Neural cell (in vitro differentiated cells): Measurements from ENCODE around the gene LRFN5. TPM values are rescaled to one million over a fixed set of nuclear protein-coding genes. Genes with fewer than 3 reads are reported as not detected.

Source experiments
- H2AFZ ChIP-seq: fragments of 200-600, 300-800 bp; sonication (generic), shearing (Covaris generic); 2 replicates; pipeline ENCODE4 v1.6.0; 2014; ENCODE audit warnings: low read depth, mild to moderate bottlenecking, antibody characterized with exemption, low read length, moderate library complexity
- H3F3A ChIP-seq: fragments of 200-600 bp; shearing (Covaris generic); 2 replicates; pipeline ENCODE4 v1.6.1; 2016; ENCODE audit warnings: mild to moderate bottlenecking, moderate library complexity, mixed read lengths, antibody characterized with exemption, low read length; ENCODE audit not compliant: insufficient read depth, poor library complexity, severe bottlenecking
- H3K27ac ChIP-seq: fragments of 200-600, 300-800 bp; sonication (generic), shearing (Covaris generic); 2 replicates; pipeline ENCODE4 v1.5.1; 2014; ENCODE audit warnings: mild to moderate bottlenecking, low read length, moderate library complexity
- H3K27me3 ChIP-seq: fragments of 300-800, 200-600 bp; sonication (generic), shearing (Covaris generic); 2 replicates; pipeline ENCODE4 v1.6.0; 2014; ENCODE audit warnings: mild to moderate bottlenecking, low read depth, low read length, moderate library complexity; ENCODE audit not compliant: insufficient read depth
- H3K36me3 ChIP-seq: fragments of 300-800, 200-600 bp; sonication (generic), shearing (Covaris generic); 2 replicates; pipeline ENCODE4 v1.5.1; 2014; ENCODE audit warnings: mild to moderate bottlenecking, antibody characterized with exemption, low read length, moderate library complexity; ENCODE audit not compliant: insufficient read depth
- H3K4me2 ChIP-seq: fragments of 300-800, 200-600 bp; sonication (generic), shearing (Covaris generic); 2 replicates; pipeline ENCODE4 v1.6.0; 2014; ENCODE audit warnings: mild to moderate bottlenecking, low read length
- H3K4me3 ChIP-seq: fragments of 300-800, 200-600 bp; sonication (generic), shearing (Covaris generic); 2 replicates; pipeline ENCODE4 v1.5.1; 2014; ENCODE audit warnings: mild to moderate bottlenecking, low read length, moderate library complexity
- H3K79me2 ChIP-seq: fragments of 200-600 bp; shearing (Covaris generic); replicated peaks from 2 replicates; pipeline ENCODE4 v1.6.0; 2014; ENCODE audit warnings: mild to moderate bottlenecking, low read length, moderate library complexity; ENCODE audit not compliant: insufficient read depth
- H3K9ac ChIP-seq: fragments of 300-800, 200-600 bp; sonication (generic), shearing (Covaris generic); 2 replicates; pipeline ENCODE4 v1.6.1; 2016; ENCODE audit warnings: mild to moderate bottlenecking, low read length, mixed read lengths
- H3K9me2 ChIP-seq: fragments of 200-600 bp; shearing (Covaris generic); 2 replicates; pipeline ENCODE4 v1.6.1; 2016; ENCODE audit warnings: mild to moderate bottlenecking, low read length, mixed read lengths; ENCODE audit not compliant: insufficient read depth
- H3K9me3 ChIP-seq: fragments of 200-600, 300-800 bp; sonication (generic), shearing (Covaris generic); 2 replicates; pipeline ENCODE4 v1.6.1; 2016; ENCODE audit warnings: mild to moderate bottlenecking, mixed run types, low read length, moderate library complexity, mixed read lengths
- H4K20me1 ChIP-seq: fragments of 200-600 bp; shearing (Covaris generic); 2 replicates; pipeline ENCODE4 v1.6.1; 2016; ENCODE audit warnings: mild to moderate bottlenecking, mixed run types; ENCODE audit not compliant: insufficient read depth
- CTCF ChIP-seq: fragments of 450-650 bp; IDR thresholded peaks from 2 replicates; pipeline ENCODE4 v1.5.1; 2014; ENCODE audit warnings: antibody characterized with exemption, mild to moderate bottlenecking, moderate library complexity; ENCODE audit not compliant: poor library complexity, severe bottlenecking
- EP300 ChIP-seq: fragments of 450-650 bp; conservative IDR thresholded peaks from 2 replicates; pipeline ENCODE4 v1.6.1; 2014; ENCODE audit warnings: antibody characterized with exemption, mild to moderate bottlenecking, moderate library complexity; ENCODE audit not compliant: poor library complexity, severe bottlenecking
- EZH2 ChIP-seq: fragments of 200-600, 300-800 bp; shearing (Covaris generic), sonication (generic); IDR thresholded peaks from 2 replicates; pipeline ENCODE4 v1.6.1; 2014; ENCODE audit warnings: antibody characterized with exemption, low read length, borderline replicate concordance, mild to moderate bottlenecking; ENCODE audit not compliant: insufficient read depth, poor library complexity, severe bottlenecking
- MXI1 ChIP-seq: fragments of 450-650 bp; conservative IDR thresholded peaks from 2 replicates; pipeline ENCODE4 v1.6.1; 2014; ENCODE audit warnings: antibody characterized with exemption, mild to moderate bottlenecking; ENCODE audit not compliant: poor library complexity, severe bottlenecking
- POLR2AphosphoS5 ChIP-seq: IDR thresholded peaks from 2 replicates; pipeline ENCODE4 v1.6.1; 2012
- RAD21 ChIP-seq: fragments of 450-650 bp; conservative IDR thresholded peaks from 2 replicates; pipeline ENCODE4 v1.6.1; 2014; ENCODE audit warnings: antibody characterized with exemption, mild to moderate bottlenecking, moderate library complexity
- REST ChIP-seq: IDR thresholded peaks from 2 replicates; pipeline ENCODE4 v1.6.1; 2012; ENCODE audit warnings: borderline replicate concordance
- SMC3 ChIP-seq: fragments of 450-650 bp; conservative IDR thresholded peaks from 2 replicates; pipeline ENCODE4 v1.6.1; 2014; ENCODE audit warnings: antibody characterized with exemption, mild to moderate bottlenecking, moderate library complexity; ENCODE audit not compliant: poor library complexity
- TAF1 ChIP-seq: IDR thresholded peaks from 2 replicates; pipeline ENCODE4 v1.6.1; 2012; ENCODE audit warnings: low read depth
- polyA plus RNA-seq: library from polyadenylated mRNA; depleted of rRNA; stranded (reverse); fragments of >200 nt; gene quantifications from 2 replicates; pipeline ENCODE4 v1.2.3, GENCODE V29; 2014

Gene LRFN5
- polyA plus RNA-seq, 1 donor from 2014 or later, result 24.5 TPM

GRCh38 chr14:41830714-41831406 lies 224.2 kb downstream of the LRFN5 start:
- H3K27ac ChIP-seq, result no peak overlapping the region
- H2AFZ ChIP-seq, result no peak overlapping the region
- no peaks in the 10 kb centered on the region for H4K20me1 ChIP-seq
- H3F3A ChIP-seq, result no peaks in the 10 kb centered on the region
- H3K4me3 ChIP-seq, result no peak overlapping the region
- no peak overlapping the region for H3K4me2 ChIP-seq
- H3K9ac ChIP-seq, result no peak overlapping the region
- no peaks in the 10 kb centered on the region for H3K9me3 ChIP-seq
- no peaks in the 10 kb centered on the region for H3K9me2 ChIP-seq
- H3K27me3 ChIP-seq, result no peaks in the 10 kb centered on the region
- no peaks in the 10 kb centered on the region for H3K36me3 ChIP-seq
- H3K79me2 ChIP-seq, result no peaks in the 10 kb centered on the region
- no peak for TF ChIP-seq TAF1
- no peak for TF ChIP-seq RAD21
- no peak for TF ChIP-seq POLR2AphosphoS5
- TF ChIP-seq REST, result no peak
- TF ChIP-seq EP300, result no peak
- TF ChIP-seq SMC3, result no peak
- TF ChIP-seq EZH2, result no peak
- no peak for TF ChIP-seq MXI1
- TF ChIP-seq CTCF, result no peak

- Histone ChIP-seq H3K36me3 (no peaks in the 10 kb centered on the region), H3K27me3 (no peaks in the 10 kb centered on the region), H3K9me3 (no peaks in the 10 kb centered on the region), H4K20me1 (no peaks in the 10 kb centered on the region), H3K79me2 (no peaks in the 10 kb centered on the region), H3K27ac (no peak overlapping the region), H3K4me2 (no peak overlapping the region), H3K9me2 (no peaks in the 10 kb centered on the region), H3K9ac (no peak overlapping the region), H3F3A (no peaks in the 10 kb centered on the region), H3K4me3 (no peak overlapping the region), H2AFZ (no peak overlapping the region)
- TF ChIP-seq EP300, result no peak
- no peak for TF ChIP-seq SMC3
- TF ChIP-seq RAD21, result no peak
- TF ChIP-seq EZH2, result no peak
- TF ChIP-seq POLR2AphosphoS5, result no peak
- TF ChIP-seq REST, result no peak
- no peak for TF ChIP-seq CTCF
- TF ChIP-seq TAF1, result no peak
- TF ChIP-seq MXI1, result no peak
These were observed 233.0 kb downstream of the LRFN5 start for GRCh38 chr14:41839661-41840060.
